ENCODE data around the gene LRRC63.
A peak's percentile ranks its signal among the peaks of the same experiment; 100 is the strongest.

DNA sequence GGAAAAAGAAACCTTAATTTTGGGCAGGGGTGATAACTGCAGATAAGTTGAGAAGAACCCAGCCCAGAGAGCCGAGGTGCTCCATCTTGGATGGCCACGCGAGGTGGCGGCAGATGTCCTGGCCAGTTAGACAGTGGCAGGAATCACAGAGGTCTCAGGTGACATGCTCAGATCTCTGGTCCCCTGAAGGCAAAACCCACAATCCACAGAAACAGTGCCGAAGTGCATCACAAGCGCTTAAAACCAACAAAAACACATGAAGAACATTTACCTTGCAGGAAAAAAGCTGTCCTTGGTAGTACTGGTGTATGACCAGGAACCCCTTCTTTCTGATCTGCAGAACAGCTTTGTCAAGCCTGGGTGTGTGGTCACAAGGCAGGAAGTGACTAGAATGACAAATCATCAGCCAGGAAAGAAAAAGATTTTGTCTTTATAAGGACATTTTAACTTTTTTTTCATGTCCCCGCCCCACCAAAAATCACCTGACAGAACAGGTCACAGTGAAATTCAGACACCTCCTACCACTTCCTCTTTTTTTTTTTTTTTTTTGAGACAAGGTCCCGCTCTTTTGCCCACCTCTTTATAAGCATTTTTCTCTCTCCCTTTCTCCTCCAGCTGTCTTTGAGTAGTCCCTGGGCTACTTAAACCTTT lies 29.8 kb upstream of the LRRC63 start, which contains the start of gene LCP1:
- peak; percentile 100 for TF ChIP-seq POLR2AphosphoS5 (IDR thresholded peaks at IDR 0.05; ENCODE audit: low read depth, low read length)
- TF ChIP-seq POLR2A (IDR thresholded peaks at IDR 0.05; ENCODE audit: low read depth, low read length): peak; percentile 100

All from GM12892 (cell line).